C1 segment of cervical spinal cord (tissue), 14 donors: Measurements from ENCODE around the gene RAPGEF3.

Experiments
- DNase-seq, 14 donors: peaks; one replicate each; lab custom pipeline; 2025; lab: John Stamatoyannopoulos, UW

The RAPGEF3 gene

GRCh38 chr12:47722136-47722834, 36.4 kb downstream of the RAPGEF3 start:
- DNase-seq, result no peak

- DNase-seq, result no peak
Measured at GRCh38 chr12:47721431-47721973, 37.2 kb downstream of the RAPGEF3 start.

- DNase-seq, result no peak
Measured at GRCh38 chr12:47718531-47718930, 40.1 kb downstream of the RAPGEF3 start.

- DNase-seq, result peak in 13 of 14 donors; percentile 17 to 81 (median 70)
Measured at GRCh38 chr12:47717443-47718193, 41.1 kb downstream of the RAPGEF3 start.

- no peak for DNase-seq
Measured at GRCh38 chr12:47717046-47717442, 41.6 kb downstream of the RAPGEF3 start.

GRCh38 chr12:47715877-47716548, 42.7 kb downstream of the RAPGEF3 start:
- no peak for DNase-seq

GRCh38 chr12:47715393-47715876, 43.2 kb downstream of the RAPGEF3 start:
- DNase-seq, result peak in 12 of 14 donors; percentile 12 to 85 (median 71)

- DNase-seq, result no peak
Measured at GRCh38 chr12:47714826-47715386, 43.8 kb downstream of the RAPGEF3 start.

GRCh38 chr12:47712171-47712570, 46.5 kb downstream of the RAPGEF3 start:
- no peak for DNase-seq

- DNase-seq, result no peak
Measured at GRCh38 chr12:47711448-47711847, 47.2 kb downstream of the RAPGEF3 start.

GRCh38 chr12:47710278-47710677, 48.4 kb downstream of the RAPGEF3 start:
- no peak for DNase-seq

GRCh38 chr12:47709671-47710070, 49.0 kb downstream of the RAPGEF3 start:
- no peak for DNase-seq

GRCh38 chr12:47709237-47709636, 49.4 kb downstream of the RAPGEF3 start:
- no peak for DNase-seq

GRCh38 chr12:47707905-47708543, 50.7 kb downstream of the RAPGEF3 start:
- no peak for DNase-seq

- DNase-seq, result no peak
Measured at GRCh38 chr12:47707355-47707754, 51.3 kb downstream of the RAPGEF3 start.

GRCh38 chr12:47705566-47706425, 52.9 kb downstream of the RAPGEF3 start, which contains the start of gene RPAP3:
TSS of gene RPAP3 (minus strand) at chr12:47706030. CDS start at chr12:47702840, 3,190 bp downstream.
- peak; percentile 27 to 93 (median 86) for DNase-seq

- no peak for DNase-seq
Measured at GRCh38 chr12:47705229-47705565, 53.5 kb downstream of the RAPGEF3 start.

- DNase-seq, result no peak
Measured at GRCh38 chr12:47704719-47705118, 54.0 kb downstream of the RAPGEF3 start.

- no peak for DNase-seq
Measured at GRCh38 chr12:47700263-47700662, 58.4 kb downstream of the RAPGEF3 start.

- DNase-seq, result no peak
Measured at GRCh38 chr12:47698631-47699030, 60.0 kb downstream of the RAPGEF3 start.
